Middle frontal gyrus (tissue), 1 donor: ENCODE results near the gene POLD3.
"Not testable (repeated sequence)": the region's sequence is repeated elsewhere in the genome, so short reads cannot be mapped to it uniquely, and the experiment has no call there.

ENCODE experiments used
- DNase-seq: peaks from one replicate; pipeline ENCODE4 v3.0.0-alpha.2; 2015; ENCODE audit warnings: low spot score; ENCODE audit errors: extremely low spot score

The POLD3 gene

DNA sequence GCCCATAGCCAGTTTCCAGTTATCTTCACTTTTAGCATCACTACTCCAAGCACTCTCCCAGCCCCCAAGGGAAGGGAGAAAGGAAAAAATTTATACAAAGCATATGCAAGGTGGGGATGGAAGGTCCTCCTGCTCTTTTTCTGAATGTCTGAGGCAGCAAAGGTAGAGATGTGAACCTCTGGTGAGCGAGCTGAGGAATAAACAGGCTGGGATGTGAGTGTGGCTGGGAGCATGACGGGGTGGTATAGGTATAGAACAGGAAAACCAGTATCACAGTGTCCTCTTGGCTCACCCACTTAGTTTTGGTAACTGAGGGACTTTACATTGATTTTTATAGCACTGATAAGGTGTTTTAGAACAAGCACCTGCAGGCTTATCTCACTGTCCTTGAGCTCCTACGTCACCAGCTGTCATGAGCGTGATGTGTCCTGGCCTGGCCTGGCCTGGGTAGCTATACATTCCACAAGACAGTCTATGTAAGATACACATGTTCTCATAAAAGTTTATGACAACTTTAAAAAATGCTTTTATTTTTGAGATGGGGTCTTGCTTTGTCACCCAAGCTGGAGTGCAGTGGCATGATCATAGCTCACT, 10.3 kb upstream of the POLD3 start:
- no peak for DNase-seq

DNA sequence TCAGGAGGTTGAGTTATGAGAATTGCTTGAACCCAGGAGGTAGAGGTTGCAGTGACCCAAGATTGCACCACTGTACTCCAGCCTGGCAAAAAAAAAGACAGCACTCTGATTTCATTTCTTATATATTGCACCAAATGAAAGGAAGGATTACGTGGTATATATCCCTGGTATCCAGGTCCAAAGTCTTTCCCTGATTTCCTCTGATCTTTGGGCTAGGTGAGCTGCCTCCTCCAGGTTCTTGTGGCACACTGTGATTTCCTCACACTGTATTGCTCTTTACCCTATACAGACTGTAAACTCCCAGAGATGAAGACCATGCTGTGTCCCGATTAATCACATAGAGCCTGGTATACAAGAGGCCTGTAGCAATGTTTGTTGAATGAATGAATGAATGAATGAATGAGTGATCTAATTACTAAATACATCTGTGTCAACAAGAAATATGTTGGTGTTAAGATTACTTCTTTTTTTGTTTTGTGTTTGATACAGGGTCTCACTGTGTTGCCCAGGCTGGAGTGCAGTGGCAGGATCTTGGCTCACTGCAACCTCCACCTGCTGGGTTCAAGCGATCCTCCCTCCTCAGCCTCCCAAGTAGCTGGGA, 9.3 kb upstream of the POLD3 start:
- no peak for DNase-seq

- DNase-seq: not testable (repeated sequence)
Measured at GRCh38 chr11:74590492-74590891, 1.9 kb upstream of the POLD3 start.

- DNase-seq: no peak
Measured at GRCh38 chr11:74592063-74592440, 330 bp upstream of the POLD3 start.

DNA sequence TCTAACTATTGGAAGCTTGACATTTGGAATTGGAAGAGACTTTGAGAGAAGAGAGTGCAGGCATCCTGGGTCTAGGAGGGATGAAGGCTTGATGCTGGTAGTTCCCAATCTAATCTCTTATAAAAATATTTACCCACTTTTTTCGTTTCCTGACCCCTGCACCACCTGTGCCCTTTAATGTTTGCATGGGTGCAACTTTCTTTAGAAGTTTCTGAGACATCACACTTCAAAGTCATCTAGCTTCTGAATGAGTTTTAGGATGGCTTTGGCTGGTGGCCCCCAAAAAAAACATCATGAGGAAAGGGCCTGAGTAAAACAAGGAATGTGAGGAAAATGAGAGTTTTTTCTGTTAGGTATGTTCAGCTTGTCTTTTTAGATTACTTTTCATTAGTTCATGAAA, 1.1 kb downstream of the POLD3 start:
- no peak for DNase-seq

DNA sequence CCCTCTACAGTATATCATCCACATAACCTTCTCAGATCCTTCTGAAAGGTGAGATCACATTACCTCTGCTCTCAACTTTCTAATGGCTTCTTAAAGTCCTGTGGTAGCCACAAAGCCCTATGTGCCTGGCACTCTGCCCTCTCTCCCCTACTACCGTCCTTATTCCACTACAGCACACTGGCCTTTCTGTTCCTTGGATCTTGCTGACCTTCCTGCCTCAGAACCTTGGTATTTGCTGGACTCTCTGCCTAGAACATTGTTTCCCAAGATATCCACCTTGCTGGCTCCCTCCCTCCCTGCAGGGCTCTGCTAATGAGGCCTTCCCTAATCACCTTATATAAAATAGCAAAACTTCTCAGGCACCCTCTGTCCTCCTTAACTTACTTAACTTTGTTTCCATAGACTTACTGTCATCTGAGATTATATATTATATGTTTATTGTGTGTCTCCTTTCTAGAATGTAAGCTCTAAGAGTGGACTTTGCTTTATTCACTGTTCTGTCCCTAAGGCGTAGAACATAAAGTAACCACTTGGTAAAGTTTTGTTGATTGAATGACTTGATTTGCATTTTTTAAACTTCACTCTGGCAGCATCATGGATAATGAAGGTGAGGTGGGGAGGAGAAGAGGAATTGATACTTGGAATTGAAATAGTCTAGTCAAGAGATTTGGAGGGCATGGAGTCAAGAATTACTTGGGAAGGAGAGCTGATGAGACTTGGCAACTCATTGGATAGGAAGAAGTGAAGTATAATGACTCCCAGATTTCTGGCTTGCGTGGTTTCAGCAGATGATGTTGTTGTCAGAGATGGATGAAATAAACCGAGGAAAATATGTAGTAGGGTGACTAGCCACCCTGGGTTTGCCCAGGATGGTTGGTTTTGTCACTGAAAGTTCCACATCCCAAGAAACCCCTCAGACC, 10.5 kb downstream of the POLD3 start:
- DNase-seq: no peak

DNA sequence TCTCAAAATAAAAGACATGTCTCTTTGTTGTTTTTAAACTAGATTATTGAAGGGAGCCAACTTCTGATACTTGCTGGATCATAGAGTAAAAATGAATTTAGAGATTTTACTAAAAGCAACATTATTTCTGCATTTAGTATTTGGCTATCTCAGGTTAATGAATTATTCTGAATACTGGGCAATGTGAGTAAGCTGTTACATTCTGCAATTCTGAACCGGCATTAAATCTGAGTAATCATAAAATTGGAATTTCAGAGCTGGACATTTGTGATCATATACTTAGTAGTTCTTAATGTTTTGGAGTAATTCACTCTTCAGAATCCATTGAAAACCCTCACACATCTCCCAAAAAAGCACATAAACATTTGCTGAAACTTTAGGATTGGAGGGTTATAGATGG, 11.5 kb downstream of the POLD3 start:
- no peak for DNase-seq

GRCh38 chr11:74604311-74604710, 11.9 kb downstream of the POLD3 start:
- DNase-seq: no peak

- DNase-seq: no peak
Measured at GRCh38 chr11:74605403-74605802, 13.0 kb downstream of the POLD3 start.

DNA sequence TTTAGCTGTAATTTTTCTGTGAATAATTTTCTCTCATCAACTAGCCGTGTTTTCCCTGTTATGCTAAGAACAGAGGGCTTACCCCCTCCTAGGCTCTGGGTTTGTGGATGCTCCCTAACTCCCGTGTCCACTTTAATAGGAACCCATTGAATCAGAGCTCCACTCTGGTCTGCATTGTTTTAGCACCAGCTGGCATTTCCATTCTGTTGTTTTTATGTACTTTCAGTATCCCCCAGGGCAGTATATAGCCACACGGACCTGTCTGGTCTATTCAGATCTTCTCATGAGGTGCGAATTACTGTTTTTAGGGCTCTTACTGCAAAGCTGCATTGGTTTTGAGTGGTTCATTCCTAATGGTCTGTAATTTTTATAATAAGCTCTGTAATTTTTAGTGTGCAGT, 16.0 kb downstream of the POLD3 start:
- DNase-seq: no peak

DNA sequence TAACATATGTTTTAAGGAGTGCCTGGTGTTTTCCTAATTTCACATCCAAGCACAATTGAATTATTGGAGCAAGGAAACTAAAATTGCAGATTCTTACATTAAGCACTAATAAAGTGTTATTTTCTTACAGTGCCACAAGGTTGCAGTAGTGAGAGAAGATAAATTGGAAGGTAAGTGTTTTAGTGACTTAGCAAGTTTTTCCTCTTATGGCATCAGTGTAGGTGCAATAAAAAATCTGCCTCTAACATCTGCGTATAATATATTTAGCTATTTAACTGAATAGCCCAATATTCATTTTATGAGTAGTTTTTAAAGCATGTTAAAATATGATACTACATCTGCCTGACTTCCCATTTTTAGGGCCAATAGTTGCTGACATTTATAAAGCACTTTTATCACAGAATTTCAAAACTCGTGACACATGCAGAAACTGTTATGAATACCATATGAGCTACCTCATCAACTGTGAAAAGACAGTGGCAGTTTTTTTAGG, 19.0 kb downstream of the POLD3 start:
- DNase-seq: no peak

DNA sequence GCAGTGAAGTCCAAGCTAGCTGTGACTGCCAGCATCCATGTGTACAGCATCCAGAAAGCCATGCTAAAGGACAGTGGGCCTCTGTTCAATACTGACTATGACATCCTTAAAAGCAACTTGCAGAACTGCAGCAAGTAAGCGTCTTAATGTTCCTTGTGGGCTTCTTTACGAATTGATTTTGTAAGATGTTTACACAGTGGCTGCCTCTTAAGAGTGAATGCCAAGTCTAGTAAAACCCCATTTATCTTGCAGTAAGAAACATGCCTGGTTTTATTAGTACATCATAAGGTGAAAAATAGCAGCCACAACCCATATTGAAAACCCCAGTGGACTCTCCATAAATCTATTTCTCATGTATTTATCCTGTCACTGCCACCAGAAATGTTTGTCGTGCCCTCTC, 20.5 kb downstream of the POLD3 start:
- DNase-seq: no peak

- no peak for DNase-seq
Measured at GRCh38 chr11:74615311-74615710, 22.9 kb downstream of the POLD3 start.

DNA sequence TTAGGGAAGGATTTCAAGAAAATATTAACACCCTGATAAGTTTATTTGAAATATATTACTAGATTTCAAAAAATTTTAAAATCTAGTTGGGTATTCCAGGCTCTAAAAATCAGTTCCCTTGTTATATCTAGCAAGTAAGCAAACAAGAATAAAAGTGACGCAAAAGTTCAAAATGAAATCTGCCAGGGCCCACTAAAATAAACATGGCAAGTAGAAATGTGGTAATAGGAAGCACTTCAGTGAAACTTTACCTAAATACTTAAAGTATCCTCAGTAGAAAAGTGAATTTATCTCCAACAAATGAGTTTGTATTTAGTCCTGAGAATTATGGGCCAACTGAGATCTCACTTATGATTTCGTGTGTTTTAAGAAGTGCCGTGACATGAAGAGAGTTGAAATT, 23.6 kb downstream of the POLD3 start:
- no peak for DNase-seq

- DNase-seq: no peak
Measured at GRCh38 chr11:74620531-74620930, 28.1 kb downstream of the POLD3 start.

- no peak for DNase-seq
Measured at GRCh38 chr11:74626130-74626529, 33.7 kb downstream of the POLD3 start.

DNA sequence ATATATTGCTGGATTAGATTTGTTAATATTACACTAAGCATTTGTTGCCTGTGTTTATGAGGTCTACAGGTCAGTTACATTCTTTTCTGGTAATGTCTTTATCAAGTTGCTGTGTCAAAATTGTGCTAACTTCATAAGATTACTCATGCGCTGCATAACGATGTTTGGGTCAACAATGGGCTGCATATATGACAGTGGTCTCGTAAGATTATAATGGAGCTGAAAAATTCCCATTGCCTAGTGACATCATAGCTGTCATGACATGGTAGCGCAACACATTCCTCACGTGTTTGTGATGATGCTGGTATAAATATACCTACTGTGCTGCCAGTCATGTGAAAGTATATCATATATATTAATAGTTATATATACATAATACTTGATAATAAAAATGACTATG, 34.2 kb downstream of the POLD3 start:
- no peak for DNase-seq

- DNase-seq: no peak
Measured at GRCh38 chr11:74627381-74627780, 35.0 kb downstream of the POLD3 start.

DNA sequence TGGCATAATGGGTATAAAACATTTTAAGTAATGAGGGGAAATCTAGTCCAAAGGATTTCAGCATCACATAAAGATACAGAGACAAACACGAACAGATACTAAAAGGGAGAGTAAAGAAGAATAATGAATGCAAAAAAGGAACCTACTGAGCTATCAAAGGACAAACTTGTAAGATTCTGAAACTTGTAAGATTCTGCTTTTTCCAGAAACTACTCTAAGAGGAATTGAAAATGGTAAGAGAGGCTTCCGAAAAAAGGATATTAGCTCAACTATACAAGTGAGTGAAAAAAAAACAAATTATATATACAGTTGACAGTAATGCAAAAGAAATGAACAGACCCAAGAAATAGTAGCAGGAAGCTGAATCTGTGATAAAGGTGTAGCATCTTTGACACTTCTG, 37.7 kb downstream of the POLD3 start:
- DNase-seq: no peak

DNA sequence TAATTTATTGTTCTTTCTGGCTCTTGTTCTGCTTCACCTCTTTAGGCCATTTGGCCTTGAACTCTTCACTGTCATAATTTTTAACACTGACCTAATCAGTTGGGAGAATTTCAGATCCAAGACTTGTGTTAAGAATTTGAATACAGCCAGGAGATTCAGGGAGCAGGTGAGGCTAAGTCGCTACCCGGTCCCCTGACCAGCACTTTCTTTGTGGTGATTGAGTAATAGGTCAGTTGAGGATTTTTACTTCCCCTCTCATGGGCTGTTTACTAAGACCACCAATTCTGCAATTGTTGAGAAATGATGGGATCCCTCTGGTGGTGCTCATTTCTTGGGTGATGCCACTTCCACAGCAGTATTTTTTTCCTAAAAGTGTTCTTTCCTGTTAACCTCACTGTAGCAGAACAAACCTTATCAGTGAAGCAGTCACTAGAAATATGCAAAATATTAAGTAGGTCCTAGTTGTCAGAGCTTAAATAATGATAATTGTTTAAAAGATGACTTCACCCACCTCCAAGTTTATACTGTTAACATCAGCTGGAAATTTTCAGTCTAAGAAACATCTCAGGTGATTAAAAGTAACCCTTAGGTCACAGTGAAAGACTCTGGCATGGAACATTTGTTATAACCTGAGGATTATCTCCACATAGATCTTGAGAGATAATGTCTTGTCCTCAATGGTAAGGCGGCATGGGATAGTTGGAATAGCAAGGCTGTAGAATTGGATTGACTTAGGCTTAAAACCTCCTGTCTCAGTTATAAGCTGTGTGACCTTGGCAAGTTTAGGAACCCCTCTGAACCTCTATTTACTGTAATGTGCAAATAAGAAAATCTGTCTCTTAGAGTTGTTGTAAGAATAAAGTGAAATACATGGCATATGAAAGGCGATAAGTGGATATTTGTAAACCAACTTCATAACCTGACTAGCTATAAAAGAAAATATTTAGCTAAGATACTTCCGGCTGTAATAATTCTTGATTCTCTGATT, 41.3 kb downstream of the POLD3 start:
- no peak for DNase-seq

DNA sequence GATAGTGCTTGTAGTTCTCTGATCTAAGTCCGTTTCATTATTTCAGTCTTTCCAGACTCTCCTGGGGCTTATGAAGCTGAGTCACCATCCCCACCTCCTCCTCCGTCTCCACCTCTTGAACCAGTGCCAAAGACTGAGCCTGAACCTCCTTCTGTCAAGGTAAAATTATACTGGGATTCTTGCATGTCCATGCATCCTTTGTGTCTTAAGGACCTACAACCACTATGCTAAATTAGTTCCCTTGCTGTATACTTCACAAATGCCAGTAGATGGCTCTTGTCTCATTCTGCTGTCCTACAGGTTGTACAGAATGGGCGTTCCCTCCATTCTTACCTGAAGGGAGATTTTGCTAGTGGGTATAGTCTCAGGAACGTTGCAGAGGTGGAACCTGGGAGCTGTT, 42.2 kb downstream of the POLD3 start:
- DNase-seq: no peak
